Progenitor cell of endocrine pancreas (in vitro differentiated cells): Measurements from ENCODE around the gene GLYAT. TPM values are rescaled to one million over a fixed set of nuclear protein-coding genes. Genes with fewer than 3 reads are reported as not detected.
"Not testable (repeated sequence)": the region's sequence is repeated elsewhere in the genome, so short reads cannot be mapped to it uniquely, and the experiment has no call there.

Experiments
- DNase-seq: peaks from one replicate; pipeline ENCODE4 v3.0.0; 2021; ENCODE audit warnings: low spot score; ENCODE audit not compliant: unreplicated experiment
- H3K27ac Mint-ChIP-seq: 2 replicates; pipeline ENCODE4 v1.8.0; 2021; ENCODE audit warnings: mild to moderate bottlenecking, moderate library complexity, mixed read lengths
- H3K27me3 Mint-ChIP-seq: 2 replicates; pipeline ENCODE4 v1.8.0; 2021; ENCODE audit warnings: mixed read lengths
- H3K36me3 Mint-ChIP-seq: 2 replicates; pipeline ENCODE4 v1.8.0; 2022; ENCODE audit warnings: mixed read lengths; ENCODE audit not compliant: insufficient read depth
- H3K4me1 Mint-ChIP-seq: 2 replicates; pipeline ENCODE4 v1.8.0; 2021; ENCODE audit warnings: low read depth, mixed read lengths
- H3K4me3 Mint-ChIP-seq: 2 replicates; pipeline ENCODE4 v1.8.0; 2021; ENCODE audit warnings: low read depth, mild to moderate bottlenecking, moderate library complexity, mixed read lengths
- H3K9me3 Mint-ChIP-seq: 2 replicates; pipeline ENCODE4 v1.8.0; 2021; ENCODE audit warnings: low read depth, mixed read lengths
- total RNA-seq: library from RNA; stranded (reverse); gene quantifications from 2 replicates; pipeline ENCODE4 v1.2.1, GENCODE V29; 2021
- TF ChIP-seq, protein P1 (sequence below): fragments of 200-600 bp; sonication (generic); IDR thresholded peaks from one replicate; pipeline ENCODE4 v1.5.0; 2021; ENCODE audit warnings: antibody characterized with exemption, mild to moderate bottlenecking; ENCODE audit not compliant: unreplicated experiment

The GLYAT gene
- total RNA-seq, 1 donor from 2014 or later, result not detected

DNA sequence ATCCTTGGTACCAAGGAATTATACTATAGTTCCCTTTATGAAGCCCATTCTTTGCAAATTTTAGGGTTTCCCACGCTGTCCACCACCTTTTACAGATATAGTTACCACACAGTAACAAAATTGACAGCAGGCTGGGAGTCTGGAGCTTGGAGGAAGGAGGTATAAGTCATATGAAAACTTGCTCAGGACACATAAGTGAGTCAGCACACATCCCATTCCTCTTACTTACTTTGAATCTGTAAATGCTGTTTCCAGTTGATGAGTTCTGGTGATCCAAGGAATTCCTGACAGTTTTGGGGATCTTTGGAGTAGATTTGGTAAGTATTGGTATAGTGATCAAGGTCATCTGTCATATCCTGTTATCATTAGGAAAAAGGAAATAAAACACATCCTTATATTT is 19.2 kb downstream of the GLYAT start:
- DNase-seq, result no peak
- Mint-ChIP-seq H3K27ac (no peak overlapping the region), H3K36me3 (no peaks in the 10 kb centered on the region), H3K4me3 (no peak overlapping the region), H3K9me3 (peaks cover 44% of the 10 kb centered on the region), H3K27me3 (no peaks in the 10 kb centered on the region), H3K4me1 (no peaks in the 10 kb centered on the region)
- TF ChIP-seq, protein P1, sequence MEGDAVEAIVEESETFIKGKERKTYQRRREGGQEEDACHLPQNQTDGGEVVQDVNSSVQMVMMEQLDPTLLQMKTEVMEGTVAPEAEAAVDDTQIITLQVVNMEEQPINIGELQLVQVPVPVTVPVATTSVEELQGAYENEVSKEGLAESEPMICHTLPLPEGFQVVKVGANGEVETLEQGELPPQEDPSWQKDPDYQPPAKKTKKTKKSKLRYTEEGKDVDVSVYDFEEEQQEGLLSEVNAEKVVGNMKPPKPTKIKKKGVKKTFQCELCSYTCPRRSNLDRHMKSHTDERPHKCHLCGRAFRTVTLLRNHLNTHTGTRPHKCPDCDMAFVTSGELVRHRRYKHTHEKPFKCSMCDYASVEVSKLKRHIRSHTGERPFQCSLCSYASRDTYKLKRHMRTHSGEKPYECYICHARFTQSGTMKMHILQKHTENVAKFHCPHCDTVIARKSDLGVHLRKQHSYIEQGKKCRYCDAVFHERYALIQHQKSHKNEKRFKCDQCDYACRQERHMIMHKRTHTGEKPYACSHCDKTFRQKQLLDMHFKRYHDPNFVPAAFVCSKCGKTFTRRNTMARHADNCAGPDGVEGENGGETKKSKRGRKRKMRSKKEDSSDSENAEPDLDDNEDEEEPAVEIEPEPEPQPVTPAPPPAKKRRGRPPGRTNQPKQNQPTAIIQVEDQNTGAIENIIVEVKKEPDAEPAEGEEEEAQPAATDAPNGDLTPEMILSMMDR, result no peak

DNA sequence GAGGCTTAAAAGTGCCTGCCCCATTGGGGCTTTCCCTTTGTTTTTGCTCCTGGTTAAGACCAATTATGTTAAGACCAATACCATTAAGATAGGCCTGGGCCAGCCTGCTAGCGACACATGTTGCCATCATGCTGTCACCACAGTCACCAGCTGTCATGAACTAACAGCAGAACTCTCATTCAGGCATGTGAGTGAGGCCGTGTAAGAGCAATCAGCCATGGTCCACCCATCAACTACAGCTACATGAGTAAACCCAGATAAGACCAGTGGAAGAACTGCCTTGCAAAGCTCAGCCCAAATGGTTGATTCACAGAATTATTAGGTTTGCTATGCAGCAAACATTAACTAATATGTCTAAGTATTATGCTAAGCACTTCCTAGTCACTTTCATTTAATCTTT is 19.9 kb downstream of the GLYAT start:
- Mint-ChIP-seq H3K9me3 (peaks cover 46% of the 10 kb centered on the region), H3K4me1 (no peaks in the 10 kb centered on the region), H3K4me3 (no peak overlapping the region), H3K27ac (no peak overlapping the region), H3K36me3 (no peaks in the 10 kb centered on the region), H3K27me3 (no peaks in the 10 kb centered on the region)
- DNase-seq, result no peak
- TF ChIP-seq, protein P1, result no peak

DNA sequence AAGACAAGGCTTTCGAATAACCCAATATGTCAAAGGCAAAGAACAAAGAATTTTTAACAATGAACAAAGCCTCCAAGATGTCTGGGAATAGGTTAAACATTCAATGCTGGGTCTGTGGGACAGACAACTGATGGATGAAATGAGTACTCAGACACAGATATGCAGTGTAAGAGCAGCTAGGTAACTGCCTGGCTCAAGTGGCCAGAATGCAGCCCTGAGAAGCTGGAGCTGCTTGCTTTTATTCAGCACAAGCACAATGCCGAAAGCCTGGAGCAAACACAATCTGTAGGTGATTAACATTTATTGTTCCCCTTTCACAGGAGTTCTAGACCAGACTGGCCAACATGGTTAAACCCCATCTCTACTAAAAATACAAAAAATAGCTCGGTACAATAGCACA is 24.0 kb downstream of the GLYAT start:
- DNase-seq, result no peak
- TF ChIP-seq, protein P1, result no peak
- Mint-ChIP-seq H3K4me1 (no peaks in the 10 kb centered on the region), H3K36me3 (no peaks in the 10 kb centered on the region), H3K4me3 (no peak overlapping the region), H3K27me3 (no peaks in the 10 kb centered on the region), H3K9me3 (peaks cover 36% of the 10 kb centered on the region), H3K27ac (no peak overlapping the region)

DNA sequence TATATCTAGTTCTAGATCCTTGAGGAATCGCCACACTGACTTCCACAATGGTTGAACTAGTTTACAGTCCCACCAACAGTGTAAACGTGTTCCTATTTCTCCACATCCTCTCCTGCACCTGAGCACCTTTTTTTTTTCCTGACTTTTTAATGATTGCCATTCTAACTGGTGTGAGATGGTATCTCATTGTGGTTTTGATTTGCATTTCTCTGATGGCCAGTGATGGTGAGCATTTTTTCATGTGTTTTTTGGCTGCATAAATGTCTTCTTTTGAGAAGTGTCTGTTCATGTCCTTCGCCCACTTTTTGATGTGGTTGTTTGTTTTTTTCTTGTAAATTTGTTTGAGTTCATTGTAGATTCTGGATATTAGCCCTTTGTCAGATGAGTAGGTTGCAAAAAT is 34.9 kb downstream of the GLYAT start:
- not testable (repeated sequence) for H3K36me3 Mint-ChIP-seq, H3K4me1 Mint-ChIP-seq, H3K4me3 Mint-ChIP-seq, H3K9me3 Mint-ChIP-seq, H3K27me3 Mint-ChIP-seq, DNase-seq, H3K27ac Mint-ChIP-seq

DNA sequence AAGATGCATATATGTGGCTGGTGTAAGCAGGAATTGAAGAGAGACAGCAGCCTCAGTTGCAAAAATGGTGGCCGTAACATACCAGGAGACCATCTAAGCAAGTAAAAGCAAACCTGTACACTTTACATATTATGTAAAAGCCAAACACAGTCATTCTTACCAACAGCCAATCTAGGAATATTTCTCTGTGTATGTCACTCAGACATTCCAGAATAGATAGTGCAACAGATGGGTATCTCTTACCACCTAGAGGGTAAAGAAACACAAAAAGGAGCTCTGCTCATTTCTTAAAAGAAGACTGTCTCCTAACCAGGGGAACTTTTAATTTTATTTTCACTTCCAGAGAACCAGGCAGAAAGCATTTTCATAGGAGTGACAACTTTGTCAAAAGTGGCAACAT is 38.7 kb downstream of the GLYAT start:
- H3K9me3 Mint-ChIP-seq, result peaks cover 14% of the 10 kb centered on the region
- H3K4me3 Mint-ChIP-seq, result no peak overlapping the region
- TF ChIP-seq, protein P1, result no peak
- H3K36me3 Mint-ChIP-seq, result no peaks in the 10 kb centered on the region
- H3K27me3 Mint-ChIP-seq, result no peaks in the 10 kb centered on the region
- H3K27ac Mint-ChIP-seq, result no peak overlapping the region
- no peaks in the 10 kb centered on the region for H3K4me1 Mint-ChIP-seq
- DNase-seq, result no peak

DNA sequence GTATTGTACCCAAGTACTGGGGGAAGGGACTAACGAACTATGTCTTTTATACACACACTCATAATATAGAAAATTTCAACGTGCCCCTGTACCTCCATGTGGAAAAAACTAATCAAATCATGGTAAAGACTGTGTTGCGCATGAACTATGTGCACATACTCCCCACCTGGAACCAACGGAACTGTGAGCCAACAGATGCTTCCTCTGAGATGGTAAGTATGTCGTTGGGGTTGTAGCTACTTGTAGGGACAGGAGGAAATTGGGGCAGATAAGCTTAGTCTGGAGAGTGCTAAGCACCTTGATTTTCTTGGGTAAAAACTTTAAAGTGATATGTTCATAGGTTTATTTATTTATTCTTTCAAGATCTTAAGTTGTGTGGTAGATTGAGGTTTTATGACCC is 40.1 kb downstream of the GLYAT start:
- peaks cover 19% of the 10 kb centered on the region for H3K9me3 Mint-ChIP-seq
- no peak for DNase-seq

More for the DNA sequence above, 40.1 kb downstream of the GLYAT start:
- Mint-ChIP-seq H3K27ac (no peak overlapping the region), H3K36me3 (no peaks in the 10 kb centered on the region), H3K4me1 (no peaks in the 10 kb centered on the region), H3K4me3 (no peak overlapping the region), H3K27me3 (no peaks in the 10 kb centered on the region)
- TF ChIP-seq, protein P1, result no peak
